GM19395 (cell line): ENCODE data around the gene ANKRD33B.
"Not testable (repeated sequence)": the region's sequence is repeated elsewhere in the genome, so short reads cannot be mapped to it uniquely, and the experiment has no call there.

Source experiments
- ATAC-seq: cut with Tn5 transposase; IDR thresholded peaks from one replicate; pipeline ENCODE4 v1.9.1; 2021; ENCODE audit warnings: mild to moderate bottlenecking, moderate library complexity; ENCODE audit not compliant: unreplicated experiment

Gene ANKRD33B

DNA sequence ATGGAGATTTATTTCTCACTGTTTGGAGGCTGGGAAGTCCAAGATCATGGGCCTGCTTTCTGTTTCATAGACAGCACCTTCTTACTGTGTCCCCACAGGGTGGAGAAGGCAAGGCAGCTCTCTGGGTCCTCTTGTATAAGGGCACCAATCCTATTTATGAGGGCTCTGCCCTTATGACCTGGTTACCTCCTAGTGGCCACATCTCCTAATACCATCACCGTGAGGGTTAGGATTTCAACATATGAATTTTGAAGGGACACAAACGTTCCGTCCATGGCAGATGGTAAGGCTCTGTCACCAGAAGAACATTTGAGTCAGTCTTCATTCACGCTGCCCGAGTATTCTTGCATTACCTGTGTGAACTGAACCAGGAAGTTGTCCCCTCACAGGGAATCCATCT is 48.4 kb downstream of the ANKRD33B start:
- no peak for ATAC-seq

DNA sequence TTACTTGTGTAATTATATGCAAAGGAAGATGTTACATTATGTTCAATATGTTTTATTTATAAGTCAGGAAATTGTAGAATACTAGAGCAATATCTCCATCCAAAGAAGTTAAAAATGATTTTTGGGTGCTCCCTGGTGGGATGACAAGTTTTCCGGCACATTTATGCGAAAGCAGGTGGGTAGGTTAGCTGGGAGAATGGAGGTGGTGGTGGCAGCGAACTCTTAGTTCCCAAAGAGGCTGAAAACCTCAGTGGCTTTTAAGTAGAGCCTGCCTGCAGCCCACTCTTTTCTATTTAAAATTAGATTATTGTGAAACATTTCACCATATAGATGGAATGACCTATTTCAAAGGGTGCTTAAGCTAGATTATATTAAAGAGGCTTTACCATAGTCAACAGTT is 51.8 kb downstream of the ANKRD33B start:
- no peak for ATAC-seq

DNA sequence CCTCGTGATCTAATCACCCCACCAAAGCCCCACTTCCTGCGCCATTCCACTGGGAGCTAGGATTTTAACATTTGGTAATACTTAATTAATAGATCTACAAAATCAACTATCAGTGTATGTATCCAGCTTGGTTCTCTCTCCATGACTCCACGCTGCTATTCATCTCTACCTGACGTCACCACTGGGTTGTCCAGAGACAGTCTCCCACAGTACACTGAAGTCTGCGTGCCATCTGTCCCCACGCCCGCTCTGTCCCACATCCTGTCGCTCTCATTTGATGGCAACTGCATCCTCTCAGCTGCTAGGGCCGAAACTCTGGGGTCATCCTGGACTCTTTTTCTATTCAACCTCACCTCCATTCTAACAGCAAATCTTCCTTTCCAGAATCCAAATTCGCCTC is 53.2 kb downstream of the ANKRD33B start:
- no peak for ATAC-seq

DNA sequence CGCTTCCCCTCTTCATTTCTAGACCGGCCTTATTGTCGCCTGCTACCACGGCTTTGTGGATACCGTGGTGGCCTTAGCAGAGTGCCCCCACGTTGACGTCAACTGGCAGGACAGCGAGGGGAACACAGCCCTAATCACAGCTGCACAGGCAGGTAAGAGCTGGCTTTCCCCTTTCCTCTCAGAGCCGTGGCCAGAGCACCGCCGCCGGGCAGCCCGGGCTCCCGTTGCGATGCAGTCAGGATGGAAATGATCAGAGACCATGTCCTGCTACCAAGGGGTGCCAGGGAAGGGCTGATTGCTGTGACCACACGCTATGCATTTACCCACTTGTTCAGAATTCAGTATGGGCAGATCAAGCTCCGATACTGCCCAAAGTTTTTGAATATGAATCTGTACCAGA is 54.4 kb downstream of the ANKRD33B start:
- no peak for ATAC-seq

DNA sequence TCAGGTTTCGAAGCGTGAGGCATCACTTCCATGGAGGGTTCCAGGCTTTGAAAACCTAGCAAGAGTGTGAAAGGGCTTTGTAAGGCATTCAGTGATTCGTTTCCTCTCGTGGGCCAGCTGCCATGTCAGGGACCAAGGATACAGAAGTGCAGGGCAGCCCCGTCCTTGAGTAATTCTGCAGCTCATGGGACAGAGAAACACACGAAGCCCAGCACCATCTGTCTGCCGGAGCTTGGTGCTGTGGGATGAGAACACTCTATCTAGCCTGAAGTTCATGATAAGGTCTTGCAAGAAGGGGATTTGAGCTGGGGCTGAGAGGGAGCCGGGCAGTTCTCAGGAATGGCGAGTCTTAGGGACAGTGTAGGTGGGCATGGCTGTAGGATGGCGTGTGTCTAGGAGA is 55.8 kb downstream of the ANKRD33B start:
- ATAC-seq = no peak

DNA sequence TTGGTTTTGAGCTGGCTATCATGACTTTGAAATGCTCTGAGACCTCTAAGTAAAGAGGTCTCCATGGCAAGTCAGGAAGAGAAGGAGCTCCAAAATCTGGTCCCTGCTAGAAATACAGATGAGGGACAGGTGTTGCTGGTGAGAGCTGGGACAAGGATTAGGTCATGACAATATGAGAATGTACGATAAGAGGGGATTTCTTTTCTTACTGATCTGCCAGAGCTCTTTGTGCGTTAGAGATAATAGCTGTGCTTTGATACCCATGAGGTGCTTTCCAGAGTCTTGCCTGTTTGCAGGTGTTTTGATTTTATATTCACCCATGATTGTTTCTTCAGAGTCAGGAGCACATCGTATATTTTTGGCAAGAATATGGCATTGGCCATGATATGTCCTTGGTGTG is 56.5 kb downstream of the ANKRD33B start:
- ATAC-seq = no peak

DNA sequence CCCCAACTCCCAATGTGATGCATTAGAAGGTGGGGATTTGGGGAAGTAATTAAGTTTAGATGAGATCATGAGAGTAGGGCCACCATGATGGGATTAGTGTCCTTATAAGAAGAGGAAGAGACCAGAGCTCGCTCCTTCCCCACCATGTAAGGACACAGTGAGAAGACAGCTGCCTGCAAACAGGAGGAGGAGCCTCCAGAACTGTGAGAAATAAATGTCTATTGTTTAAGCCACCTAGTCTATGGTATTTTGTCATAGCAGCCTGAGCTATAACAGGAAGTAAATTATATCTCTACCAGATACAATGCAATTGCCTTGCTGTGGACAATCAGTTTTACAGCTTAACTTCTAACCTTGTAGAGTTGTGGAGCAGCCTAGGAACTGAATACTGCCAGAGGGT is 58.0 kb downstream of the ANKRD33B start:
- no peak for ATAC-seq

DNA sequence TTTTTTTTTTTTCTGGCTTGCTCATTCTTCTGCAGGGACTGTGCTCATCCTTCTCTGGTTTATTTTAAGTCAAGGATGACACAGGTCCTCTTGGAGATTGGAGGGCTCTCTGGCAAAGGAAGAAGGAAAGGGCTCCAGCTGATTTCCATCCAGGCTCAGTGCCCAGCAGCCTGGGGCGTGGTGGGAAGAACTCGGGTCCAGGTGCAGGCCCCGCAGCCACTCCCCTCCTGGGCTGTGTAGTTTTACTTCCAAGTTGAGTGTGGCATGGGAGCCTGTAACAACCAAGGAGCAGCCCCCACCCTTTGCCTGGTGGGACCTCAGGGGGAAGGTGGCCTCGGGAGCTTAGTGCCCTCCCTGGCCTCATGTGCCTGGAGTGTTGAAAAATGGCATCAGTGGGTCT is 58.9 kb downstream of the ANKRD33B start:
- ATAC-seq = no peak

DNA sequence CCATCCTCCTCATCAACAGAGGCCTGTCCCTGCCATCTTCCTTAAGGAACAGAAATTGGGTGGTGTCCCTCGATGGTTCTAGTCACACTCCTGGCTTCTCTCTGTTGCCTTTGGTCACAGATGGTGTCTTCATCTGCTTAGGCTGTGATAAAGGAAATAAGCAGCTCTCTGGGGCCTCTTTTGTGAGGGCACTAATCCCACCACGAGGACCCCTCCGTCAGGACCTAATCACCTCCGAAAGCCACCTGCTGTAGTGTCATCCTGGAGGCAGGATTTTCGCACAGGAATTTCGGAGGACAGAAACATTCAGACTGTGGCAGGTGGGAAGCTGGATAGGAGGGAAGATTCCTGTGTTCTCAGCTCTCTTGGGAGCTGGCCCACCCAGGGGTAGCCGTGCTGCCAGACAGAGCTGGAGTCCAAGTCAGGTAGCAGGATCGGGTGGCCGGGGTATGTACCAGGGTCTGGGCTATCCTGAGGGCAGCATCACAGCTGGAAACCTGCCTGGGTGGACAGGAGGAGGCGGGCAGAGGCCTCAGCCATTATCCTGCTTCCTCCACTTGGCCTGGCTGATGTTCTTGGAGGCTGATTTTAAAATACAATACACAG is 59.5 kb downstream of the ANKRD33B start:
- ATAC-seq = no peak

DNA sequence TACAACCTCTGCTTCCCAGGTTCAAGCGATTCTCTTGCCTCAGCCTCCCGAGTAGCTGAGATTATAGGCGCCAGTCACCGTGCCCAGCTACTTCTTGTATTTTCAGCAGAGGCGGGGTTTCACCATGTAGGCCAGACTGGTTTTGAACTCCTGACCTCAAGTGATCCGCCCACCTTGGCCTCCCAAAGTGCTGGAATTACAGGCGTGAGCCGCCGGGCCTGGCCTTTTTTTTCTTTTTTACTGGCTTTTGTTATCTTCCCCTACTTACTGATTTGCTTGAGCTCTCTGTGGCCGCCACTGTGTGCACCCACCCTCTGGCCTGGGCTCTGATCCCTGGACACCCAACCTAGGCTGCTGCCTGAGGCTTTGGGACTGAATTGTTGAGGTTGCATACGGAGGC is 60.3 kb downstream of the ANKRD33B start:
- no peak for ATAC-seq

DNA sequence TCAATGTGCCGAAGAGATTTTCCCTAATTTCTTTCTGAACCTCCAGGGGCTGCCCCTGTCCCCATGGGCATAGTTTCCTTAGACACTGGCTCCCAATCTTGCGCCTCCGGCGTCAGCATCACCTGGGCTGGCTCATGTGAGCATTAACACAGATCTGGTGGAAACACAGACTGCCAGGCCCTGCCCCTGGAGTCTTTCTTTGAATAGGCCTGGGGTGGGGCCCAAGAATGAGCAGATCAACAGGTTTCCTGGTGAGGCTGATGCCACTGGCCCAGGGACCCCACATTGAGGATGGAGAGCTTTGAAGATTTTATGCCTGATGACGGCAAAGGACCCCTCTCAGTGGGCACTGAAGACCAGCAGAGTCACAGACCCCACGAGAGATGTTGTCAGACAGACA is 60.8 kb downstream of the ANKRD33B start:
- no peak for ATAC-seq

DNA sequence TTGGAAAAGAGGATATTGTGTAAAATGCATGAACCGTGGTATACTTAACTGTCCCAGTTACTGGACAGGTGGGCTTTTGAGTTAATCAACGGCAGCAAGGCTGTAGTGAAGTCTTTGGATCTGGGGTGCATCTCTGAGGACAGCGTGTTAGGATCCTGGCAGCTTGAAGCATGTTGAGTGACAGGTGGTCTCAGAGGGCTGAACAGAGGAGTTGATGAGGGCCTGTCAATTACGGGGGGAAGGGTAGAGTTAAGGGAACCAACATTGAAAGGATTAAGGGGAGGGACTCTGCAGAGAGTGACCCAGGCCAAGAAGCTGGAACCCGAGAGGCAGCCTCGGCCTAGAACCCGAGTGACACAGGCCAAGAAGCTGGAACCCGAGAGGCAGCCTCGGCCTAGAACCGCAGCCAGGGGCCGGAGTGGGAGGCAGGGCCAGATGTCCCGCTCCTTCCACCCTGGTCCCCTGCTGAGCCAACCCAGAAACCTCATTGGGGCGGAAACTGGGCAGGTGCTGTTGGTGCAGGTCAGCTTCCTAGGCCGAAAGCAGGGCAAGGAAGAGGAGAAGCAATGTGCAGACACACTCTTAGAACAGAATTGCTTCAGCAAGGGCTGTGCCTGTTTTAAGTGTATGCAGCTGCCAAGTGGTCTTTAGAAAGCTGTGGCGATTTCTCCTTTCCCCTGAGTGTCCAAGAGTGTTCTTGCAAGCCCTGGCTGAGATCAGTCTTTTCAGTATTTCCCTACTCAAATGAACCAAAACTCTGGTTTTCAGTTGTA is 62.0 kb downstream of the ANKRD33B start:
- ATAC-seq = no peak

DNA sequence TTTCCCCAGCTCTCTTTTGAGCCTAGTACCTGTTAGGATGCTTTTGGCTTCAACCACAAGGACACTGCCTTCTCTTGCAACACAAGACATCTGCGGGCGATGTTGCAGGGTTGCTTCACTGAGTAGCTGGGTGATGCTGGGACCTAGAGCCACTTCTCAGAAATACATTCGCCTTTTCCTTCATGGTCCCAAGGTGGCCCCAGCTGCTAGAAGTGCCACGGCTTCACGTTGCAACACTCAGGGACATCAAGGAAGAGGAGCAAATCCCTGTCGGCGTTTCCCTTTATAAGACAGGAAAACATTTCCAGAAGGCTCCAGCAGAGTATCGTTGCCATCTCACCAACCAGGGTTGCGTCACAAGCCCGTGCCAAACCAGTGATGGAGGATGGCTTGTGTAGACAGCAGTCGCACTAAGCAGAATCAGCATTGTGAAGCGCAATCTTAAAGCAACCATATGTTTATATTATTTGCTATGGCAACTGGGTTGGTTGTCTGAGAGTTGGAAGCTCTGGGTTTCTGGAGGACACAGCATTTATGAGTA is 62.7 kb downstream of the ANKRD33B start:
- ATAC-seq = no peak

DNA sequence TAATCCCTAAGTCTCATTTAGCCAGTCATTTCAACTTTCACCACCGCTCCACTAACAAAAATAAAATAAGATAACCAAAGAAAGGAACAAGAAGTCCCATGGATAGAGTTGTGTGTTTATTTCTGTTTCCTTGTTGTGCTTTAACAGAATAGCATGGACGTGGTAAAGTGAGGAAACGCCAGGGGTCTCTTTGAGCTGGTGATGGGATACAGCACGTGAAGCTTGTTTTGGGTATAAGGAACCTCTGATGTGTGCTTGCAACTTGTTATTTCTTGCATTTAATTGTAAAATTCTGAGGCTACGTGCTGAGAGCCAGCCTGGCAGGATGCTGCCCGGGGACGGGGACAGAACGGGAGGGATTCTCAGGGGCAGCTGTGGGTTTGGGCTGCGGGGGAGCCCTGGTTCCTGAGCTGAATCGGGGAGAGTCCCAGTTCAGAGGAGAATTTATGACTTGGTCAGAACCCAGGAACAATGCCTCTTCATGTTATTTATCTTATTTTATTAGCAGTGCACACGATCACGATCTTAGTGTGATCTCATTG is 63.4 kb downstream of the ANKRD33B start:
- peak; percentile 5 for ATAC-seq

DNA sequence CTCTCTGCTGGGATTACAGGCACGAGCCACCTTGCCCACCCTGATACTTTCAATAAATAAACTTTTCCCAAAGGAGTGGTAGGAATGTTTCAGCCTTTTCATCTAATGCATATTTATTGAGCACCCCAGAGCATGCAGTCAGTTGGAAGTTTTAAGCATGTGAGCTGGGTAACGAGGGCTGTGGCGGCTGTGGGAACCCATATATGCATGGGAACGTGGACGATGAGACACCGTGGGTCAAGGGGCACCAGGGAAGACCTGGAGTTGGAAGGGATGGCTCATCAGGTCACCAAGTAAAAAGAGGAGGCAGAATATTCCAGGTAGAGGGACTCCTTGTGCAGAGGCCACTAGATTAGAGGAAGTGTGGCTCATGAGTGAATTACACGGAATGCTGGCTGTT is 64.7 kb downstream of the ANKRD33B start:
- no peak for ATAC-seq

DNA sequence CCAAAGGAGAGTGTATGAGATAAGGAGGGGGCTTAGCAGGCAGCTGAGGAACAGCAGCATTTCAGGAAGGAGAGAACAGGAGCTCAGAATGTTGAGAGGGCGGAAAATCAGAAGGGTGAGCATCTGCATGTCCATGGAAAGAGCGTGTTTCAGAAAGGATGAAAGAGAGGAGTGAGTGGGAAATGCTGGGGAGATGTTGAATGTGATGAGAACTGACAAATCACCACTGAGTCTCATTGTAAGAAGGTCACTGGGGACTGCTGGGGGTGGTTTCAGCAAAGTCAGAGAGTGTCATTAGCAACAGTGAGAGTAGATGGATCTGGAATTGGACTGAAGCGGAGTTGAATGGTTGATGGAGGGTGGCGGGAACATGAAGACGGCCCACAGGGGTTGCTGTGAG is 65.8 kb downstream of the ANKRD33B start:
- no peak for ATAC-seq

DNA sequence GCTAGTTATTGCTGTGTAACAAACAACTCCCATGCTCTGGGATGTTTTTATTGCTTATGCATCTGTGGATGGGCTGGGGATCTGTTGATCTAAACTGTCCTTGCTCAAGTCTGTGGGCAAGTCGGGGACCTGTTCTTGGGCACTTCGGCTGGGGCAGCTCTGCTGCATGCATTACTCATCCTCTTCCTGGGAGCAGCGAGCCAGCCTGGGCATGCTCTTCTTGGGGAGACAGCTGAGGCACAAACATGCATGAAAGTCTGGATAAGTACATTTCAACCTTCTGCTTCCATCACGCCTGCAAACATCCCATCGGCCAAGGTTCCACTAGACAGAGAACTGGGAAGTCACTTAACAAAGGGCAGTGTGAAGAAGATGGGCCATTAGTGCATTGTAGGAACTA is 66.3 kb downstream of the ANKRD33B start:
- no peak for ATAC-seq

DNA sequence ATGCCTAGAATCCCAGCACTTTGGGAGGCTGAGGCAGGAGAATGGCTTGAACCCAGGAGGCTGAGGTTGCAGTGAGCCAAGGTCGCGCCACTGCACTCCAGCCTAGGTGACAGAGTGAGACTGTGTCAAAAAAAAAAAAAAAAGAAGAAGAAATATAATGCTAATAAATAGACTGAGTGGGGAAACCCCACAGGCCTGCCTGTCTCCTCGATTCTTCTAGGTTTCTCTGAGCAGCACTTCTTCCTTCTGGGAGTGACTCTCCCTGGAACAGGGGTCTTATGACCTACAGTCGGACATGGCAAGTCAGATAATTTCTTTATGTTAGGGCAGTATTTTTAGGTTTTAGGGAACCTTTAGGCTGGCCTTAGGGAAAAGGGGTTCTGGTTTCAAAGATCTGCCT is 66.9 kb downstream of the ANKRD33B start:
- ATAC-seq = not testable (repeated sequence)

DNA sequence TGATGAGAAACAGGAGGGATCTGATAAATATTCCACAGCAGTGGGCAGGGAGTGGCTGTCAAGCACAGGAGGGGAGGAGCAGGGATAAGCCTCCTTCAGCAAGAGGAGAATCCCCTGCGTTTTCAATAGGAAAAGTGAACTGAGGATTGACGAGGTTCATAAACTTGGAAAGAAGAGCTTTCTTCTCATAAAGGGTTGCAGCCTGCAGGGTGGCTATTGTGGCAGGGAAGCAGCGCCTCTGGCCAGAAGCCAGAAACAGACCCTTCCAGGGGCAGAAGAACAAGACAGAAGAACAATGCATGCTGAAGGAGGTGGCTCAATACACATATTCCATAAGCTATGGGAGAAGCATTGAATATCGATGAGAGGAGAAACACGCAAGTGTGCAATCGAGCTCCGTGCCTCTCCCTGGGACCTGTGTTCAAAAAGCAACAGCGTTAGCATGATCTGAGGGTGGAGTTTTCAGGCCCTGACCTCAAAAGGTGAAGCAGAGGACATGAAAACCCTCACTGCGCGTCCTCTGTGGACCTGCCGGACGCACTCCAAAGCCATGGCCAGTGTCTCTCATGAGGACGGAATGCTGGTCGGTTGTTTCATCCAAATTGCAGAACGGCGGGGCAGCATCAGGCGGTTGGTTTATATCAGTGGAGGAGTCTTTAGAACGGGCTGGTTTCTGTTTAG is 67.6 kb downstream of the ANKRD33B start:
- ATAC-seq = peak; percentile 11

DNA sequence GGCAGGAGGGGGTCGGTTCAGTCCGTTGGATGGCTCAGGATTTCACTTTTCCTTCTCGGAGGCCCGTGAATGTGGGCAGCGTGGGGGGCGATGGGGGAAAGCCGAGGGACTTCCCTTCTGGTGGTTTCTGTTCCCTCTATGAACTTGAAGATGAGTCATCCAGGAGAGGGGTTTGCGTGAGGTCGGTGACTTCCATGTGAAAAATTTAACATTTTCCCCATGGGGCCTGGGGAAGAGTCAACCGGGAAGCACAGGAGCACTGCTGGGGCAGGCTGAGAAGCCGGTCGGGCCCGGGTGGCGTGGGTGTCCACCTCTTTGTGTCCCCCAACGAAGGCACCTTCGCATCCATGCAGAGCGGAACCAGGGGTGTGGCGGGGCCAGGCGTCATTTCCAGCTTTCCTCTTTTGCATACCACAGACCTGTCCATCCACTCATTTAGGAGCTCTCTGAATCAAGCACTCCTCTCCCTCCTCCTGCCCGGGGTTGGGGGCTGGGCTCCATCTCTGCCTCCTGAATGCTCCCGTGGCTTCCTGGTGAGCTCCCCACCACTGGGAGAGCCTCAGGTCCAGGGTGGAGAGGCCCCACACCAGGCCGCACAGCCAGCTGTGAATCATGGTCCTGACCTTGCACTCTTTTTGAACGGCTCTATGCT is 68.4 kb downstream of the ANKRD33B start:
- ATAC-seq = peak; percentile 52
